GM23338 (cell line): ENCODE data around the gene PHETA2. TPM values are rescaled to one million over a fixed set of nuclear protein-coding genes. Genes with fewer than 3 reads are reported as not detected.

Experiments used
- ATAC-seq: fragments of 200-7000 bp; cut with Tn5 transposase; 3 replicates; pipeline ENCODE4 v1.9.1; 2020
- DNase-seq: peaks from one replicate; pipeline ENCODE4 v3.0.0-alpha.2; 2015; ENCODE audit warnings: low spot score
- H2AFZ ChIP-seq: fragments of 200-600 bp; sonication (generic); 2 replicates; pipeline ENCODE4 v1.8.0; 2016; ENCODE audit warnings: antibody characterized with exemption, mild to moderate bottlenecking, moderate library complexity
- H3F3A ChIP-seq: fragments of 200-600 bp; sonication (generic); replicated peaks from 2 replicates; pipeline ENCODE4 v1.8.0; 2017; ENCODE audit warnings: antibody characterized with exemption, mixed run types, low read depth
- H3K27ac ChIP-seq: fragments of 200-600 bp; sonication (generic); 2 replicates; pipeline ENCODE4 v1.6.1; 2016; ENCODE audit warnings: low read depth
- H3K27me3 ChIP-seq: fragments of 200-600 bp; sonication (generic); 2 replicates; pipeline ENCODE4 v1.8.0; 2016; ENCODE audit warnings: mild to moderate bottlenecking, mixed run types, moderate library complexity; ENCODE audit not compliant: insufficient read depth
- H3K36me3 ChIP-seq: fragments of 200-600 bp; sonication (generic); 2 replicates; pipeline ENCODE4 v1.8.0; 2016; ENCODE audit warnings: mild to moderate bottlenecking; ENCODE audit not compliant: insufficient read depth
- H3K4me1 ChIP-seq: fragments of 200-600 bp; sonication (generic); 2 replicates; pipeline ENCODE4 v1.8.0; 2016; ENCODE audit warnings: mild to moderate bottlenecking, moderate library complexity; ENCODE audit not compliant: insufficient read depth
- H3K4me2 ChIP-seq: fragments of 200-600 bp; sonication (generic); 2 replicates; pipeline ENCODE4 v1.7.1; 2017; ENCODE audit warnings: mixed run types
- H3K4me3 ChIP-seq: fragments of 200-600 bp; sonication (generic); 2 replicates; pipeline ENCODE4 v1.6.1; 2016; ENCODE audit warnings: mixed run types
- H3K79me2 ChIP-seq: fragments of 200-600 bp; sonication (generic); replicated peaks from 2 replicates; pipeline ENCODE4 v1.8.0; 2017; ENCODE audit warnings: mild to moderate bottlenecking; ENCODE audit not compliant: insufficient read depth
- H3K9me2 ChIP-seq: fragments of 200-600 bp; sonication (generic); 2 replicates; pipeline ENCODE4 v1.8.0; 2017; ENCODE audit not compliant: insufficient read depth
- H4K20me1 ChIP-seq: fragments of 200-600 bp; sonication (generic); replicated peaks from 2 replicates; pipeline ENCODE4 v1.8.0; 2017; ENCODE audit warnings: mild to moderate bottlenecking; ENCODE audit not compliant: insufficient read depth
- H3K27ac Mint-ChIP-seq: 2 replicates; pipeline ENCODE4 v1.8.0; 2020; ENCODE audit warnings: inconsistent platforms, mild to moderate bottlenecking, moderate library complexity, mixed read lengths
- H3K27me3 Mint-ChIP-seq: 3 replicates; pipeline ENCODE4 v1.8.0; 2022; ENCODE audit warnings: low read depth, mild to moderate bottlenecking, moderate library complexity, mixed read lengths, inconsistent platforms; ENCODE audit not compliant: insufficient read depth, poor library complexity
- H3K36me3 Mint-ChIP-seq: 3 replicates; pipeline ENCODE4 v1.8.0; 2021; ENCODE audit warnings: low read depth, mild to moderate bottlenecking, inconsistent platforms, moderate library complexity, mixed read lengths
- H3K4me1 Mint-ChIP-seq: 3 replicates; pipeline ENCODE4 v1.8.0; 2020; ENCODE audit warnings: mild to moderate bottlenecking, inconsistent platforms, mixed read lengths
- H3K4me3 Mint-ChIP-seq: 3 replicates; pipeline ENCODE4 v1.8.0; 2021; ENCODE audit warnings: moderate library complexity, mild to moderate bottlenecking, inconsistent platforms, mixed read lengths
- H3K9me3 Mint-ChIP-seq: 3 replicates; pipeline ENCODE4 v1.8.0; 2020; ENCODE audit warnings: moderate library complexity, mild to moderate bottlenecking, inconsistent platforms, mixed read lengths
- CREB1 ChIP-seq: fragments of 250-450 bp; sonication (Bioruptor Pico); IDR thresholded peaks from 2 replicates; pipeline ENCODE4 v1.5.0; 2020; ENCODE audit warnings: low read depth, mild to moderate bottlenecking, moderate library complexity
- JUNB ChIP-seq: IDR thresholded peaks from one replicate; pipeline ENCODE4 v1.6.1; 2016; ENCODE audit warnings: antibody characterized with exemption; ENCODE audit not compliant: unreplicated experiment
- NANOG ChIP-seq: IDR thresholded peaks from 2 replicates; pipeline ENCODE4 v1.6.1; 2016; ENCODE audit warnings: antibody characterized with exemption, borderline replicate concordance
- STAT1 ChIP-seq: IDR thresholded peaks from one replicate; pipeline ENCODE4 v1.6.1; 2016; ENCODE audit warnings: antibody characterized with exemption; ENCODE audit not compliant: unreplicated experiment
- ZNF114 ChIP-seq: fragments of 250-450 bp; sonication (Bioruptor Pico); IDR thresholded peaks from 2 replicates; pipeline ENCODE4 v1.5.0; 2020; ENCODE audit warnings: mild to moderate bottlenecking, moderate library complexity
- polyA plus RNA-seq: library from polyadenylated mRNA; unstranded; fragments of >200 nt; fragmentation: Nextera tagmentation; extraction: Ambion mirVana; gene quantifications from 2 replicates; pipeline ENCODE4 v1.2.1, GENCODE V29; 2016
- total RNA-seq: library from RNA; depleted of rRNA; stranded (reverse); fragments of >200 nt; shearing (Covaris generic); gene quantifications from 2 replicates; pipeline ENCODE4 v1.2.3, GENCODE V29; 2014
- TF ChIP-seq, protein P1 (sequence below), 2 experiments: fragments of 200-600 bp in 1 of 2; sonication (generic) in 1 of 2; conservative IDR thresholded peaks; 2 replicates each; pipeline versions ENCODE4 v1.5.1 to v1.6.1; 2016 to 2017; ENCODE audit warnings: antibody characterized with exemption in 2 of 2, low read depth in 2 of 2, mild to moderate bottlenecking in 2 of 2, moderate library complexity in 1 of 2
- TF ChIP-seq, protein P2 (sequence below): IDR thresholded peaks from one replicate; pipeline ENCODE4 v1.6.1; 2018; ENCODE audit warnings: antibody characterized with exemption; ENCODE audit not compliant: unreplicated experiment
- TF ChIP-seq, protein P3 (sequence below): IDR thresholded peaks from 2 replicates; pipeline ENCODE4 v1.6.1; 2016; ENCODE audit warnings: antibody characterized with exemption

PHETA2 gene
- total and polyA plus RNA-seq, 2 experiments from 2014 or later, result 4.5 to 7.6 TPM

DNA sequence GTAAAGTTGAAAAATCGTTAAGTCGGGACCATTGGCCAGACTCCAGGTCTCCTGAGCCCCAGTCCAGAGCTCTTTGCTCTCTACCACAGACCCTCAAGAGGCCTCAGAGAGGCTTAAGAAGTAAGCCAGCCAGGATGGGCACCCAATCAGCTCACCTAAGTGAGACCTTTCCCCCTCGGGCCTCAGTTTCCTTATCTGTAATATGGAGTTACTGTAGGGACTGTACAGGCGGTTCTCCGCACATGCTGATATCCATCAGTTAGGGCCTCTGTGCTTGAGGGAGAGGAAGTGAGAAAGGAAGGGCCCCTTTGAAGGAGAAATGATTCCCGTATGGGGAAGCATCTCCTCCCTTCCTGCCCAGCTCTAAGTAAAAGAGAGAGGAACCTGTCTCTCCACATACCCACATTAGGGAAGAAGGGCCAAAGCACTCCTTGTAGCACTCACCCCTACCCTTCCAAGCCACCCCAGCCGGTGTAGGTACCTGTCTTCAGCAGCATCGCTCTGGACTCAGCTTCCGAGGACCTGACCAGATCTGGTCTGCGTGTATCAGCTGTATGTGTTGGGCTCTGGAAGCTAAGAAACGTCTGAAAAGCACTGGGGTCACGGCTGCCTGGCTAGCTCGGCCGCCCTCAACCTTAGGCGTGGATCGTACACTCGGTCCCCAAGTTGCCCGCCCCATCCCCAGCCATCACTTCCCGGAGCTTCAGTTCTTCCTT is 4.1 kb upstream of the PHETA2 start:
- H3K4me1 Mint-ChIP-seq, result peaks cover 35% of the 10 kb centered on the region
- peak; percentile 7 for ATAC-seq

More for the DNA sequence above, 4.1 kb upstream of the PHETA2 start:
- peaks cover 30% of the 10 kb centered on the region for H3K36me3 Mint-ChIP-seq
- H3K9me2 ChIP-seq, result no peaks in the 10 kb centered on the region; the same call in 1 of the 2 replicates
- 0 out of 2 replicates have a peak overlapping the region, but pooled peaks have one; percentile 63 for H3K27ac ChIP-seq
- peak overlapping the region; percentile 96 for H3K4me2 ChIP-seq
- no peaks in the 10 kb centered on the region for H4K20me1 ChIP-seq
- no peak for DNase-seq
- peak overlapping the region; percentile 95 for H2AFZ ChIP-seq
- peaks cover 27% of the 10 kb centered on the region for H3K27me3 Mint-ChIP-seq
- no peaks in the 10 kb centered on the region for H3K36me3 ChIP-seq
- peaks cover 43% of the 10 kb centered on the region for H3K4me1 ChIP-seq
- peak overlapping the region; percentile 82 for H3K4me3 Mint-ChIP-seq
- TF ChIP-seq, protein P1, sequence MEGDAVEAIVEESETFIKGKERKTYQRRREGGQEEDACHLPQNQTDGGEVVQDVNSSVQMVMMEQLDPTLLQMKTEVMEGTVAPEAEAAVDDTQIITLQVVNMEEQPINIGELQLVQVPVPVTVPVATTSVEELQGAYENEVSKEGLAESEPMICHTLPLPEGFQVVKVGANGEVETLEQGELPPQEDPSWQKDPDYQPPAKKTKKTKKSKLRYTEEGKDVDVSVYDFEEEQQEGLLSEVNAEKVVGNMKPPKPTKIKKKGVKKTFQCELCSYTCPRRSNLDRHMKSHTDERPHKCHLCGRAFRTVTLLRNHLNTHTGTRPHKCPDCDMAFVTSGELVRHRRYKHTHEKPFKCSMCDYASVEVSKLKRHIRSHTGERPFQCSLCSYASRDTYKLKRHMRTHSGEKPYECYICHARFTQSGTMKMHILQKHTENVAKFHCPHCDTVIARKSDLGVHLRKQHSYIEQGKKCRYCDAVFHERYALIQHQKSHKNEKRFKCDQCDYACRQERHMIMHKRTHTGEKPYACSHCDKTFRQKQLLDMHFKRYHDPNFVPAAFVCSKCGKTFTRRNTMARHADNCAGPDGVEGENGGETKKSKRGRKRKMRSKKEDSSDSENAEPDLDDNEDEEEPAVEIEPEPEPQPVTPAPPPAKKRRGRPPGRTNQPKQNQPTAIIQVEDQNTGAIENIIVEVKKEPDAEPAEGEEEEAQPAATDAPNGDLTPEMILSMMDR (conservative IDR thresholded peaks at IDR 0.05; ENCODE audit: low read depth in 2 of 2), result no peak
- TF ChIP-seq, protein P2, sequence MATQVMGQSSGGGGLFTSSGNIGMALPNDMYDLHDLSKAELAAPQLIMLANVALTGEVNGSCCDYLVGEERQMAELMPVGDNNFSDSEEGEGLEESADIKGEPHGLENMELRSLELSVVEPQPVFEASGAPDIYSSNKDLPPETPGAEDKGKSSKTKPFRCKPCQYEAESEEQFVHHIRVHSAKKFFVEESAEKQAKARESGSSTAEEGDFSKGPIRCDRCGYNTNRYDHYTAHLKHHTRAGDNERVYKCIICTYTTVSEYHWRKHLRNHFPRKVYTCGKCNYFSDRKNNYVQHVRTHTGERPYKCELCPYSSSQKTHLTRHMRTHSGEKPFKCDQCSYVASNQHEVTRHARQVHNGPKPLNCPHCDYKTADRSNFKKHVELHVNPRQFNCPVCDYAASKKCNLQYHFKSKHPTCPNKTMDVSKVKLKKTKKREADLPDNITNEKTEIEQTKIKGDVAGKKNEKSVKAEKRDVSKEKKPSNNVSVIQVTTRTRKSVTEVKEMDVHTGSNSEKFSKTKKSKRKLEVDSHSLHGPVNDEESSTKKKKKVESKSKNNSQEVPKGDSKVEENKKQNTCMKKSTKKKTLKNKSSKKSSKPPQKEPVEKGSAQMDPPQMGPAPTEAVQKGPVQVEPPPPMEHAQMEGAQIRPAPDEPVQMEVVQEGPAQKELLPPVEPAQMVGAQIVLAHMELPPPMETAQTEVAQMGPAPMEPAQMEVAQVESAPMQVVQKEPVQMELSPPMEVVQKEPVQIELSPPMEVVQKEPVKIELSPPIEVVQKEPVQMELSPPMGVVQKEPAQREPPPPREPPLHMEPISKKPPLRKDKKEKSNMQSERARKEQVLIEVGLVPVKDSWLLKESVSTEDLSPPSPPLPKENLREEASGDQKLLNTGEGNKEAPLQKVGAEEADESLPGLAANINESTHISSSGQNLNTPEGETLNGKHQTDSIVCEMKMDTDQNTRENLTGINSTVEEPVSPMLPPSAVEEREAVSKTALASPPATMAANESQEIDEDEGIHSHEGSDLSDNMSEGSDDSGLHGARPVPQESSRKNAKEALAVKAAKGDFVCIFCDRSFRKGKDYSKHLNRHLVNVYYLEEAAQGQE, result no peak
- TF ChIP-seq NANOG, result no peak
- no peak for TF ChIP-seq CREB1
- TF ChIP-seq, protein P3, sequence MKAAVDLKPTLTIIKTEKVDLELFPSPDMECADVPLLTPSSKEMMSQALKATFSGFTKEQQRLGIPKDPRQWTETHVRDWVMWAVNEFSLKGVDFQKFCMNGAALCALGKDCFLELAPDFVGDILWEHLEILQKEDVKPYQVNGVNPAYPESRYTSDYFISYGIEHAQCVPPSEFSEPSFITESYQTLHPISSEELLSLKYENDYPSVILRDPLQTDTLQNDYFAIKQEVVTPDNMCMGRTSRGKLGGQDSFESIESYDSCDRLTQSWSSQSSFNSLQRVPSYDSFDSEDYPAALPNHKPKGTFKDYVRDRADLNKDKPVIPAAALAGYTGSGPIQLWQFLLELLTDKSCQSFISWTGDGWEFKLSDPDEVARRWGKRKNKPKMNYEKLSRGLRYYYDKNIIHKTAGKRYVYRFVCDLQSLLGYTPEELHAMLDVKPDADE, result no peak
- no peak for TF ChIP-seq STAT1
- TF ChIP-seq ZNF114 (CRISPR knock-in tag), result no peak
- TF ChIP-seq JUNB, result no peak
- H3K79me2 ChIP-seq, result no peaks in the 10 kb centered on the region; the same call in 1 of the 2 replicates
- H3K27me3 ChIP-seq, result peaks cover 11% of the 10 kb centered on the region
- H3K4me3 ChIP-seq, result peak overlapping the region; percentile 82
- H3K9me3 Mint-ChIP-seq, result peaks cover 2% of the 10 kb centered on the region; the same call in 2 of the 3 replicates
- no peak overlapping the region for H3K27ac Mint-ChIP-seq
- H3F3A ChIP-seq, result peaks cover 14% of the 10 kb centered on the region
